HG02852 (cell line): ENCODE data around the gene FBXO2.
"Not testable (repeated sequence)": the region's sequence is repeated elsewhere in the genome, so short reads cannot be mapped to it uniquely, and the experiment has no call there.

Experiments
- ATAC-seq: cut with Tn5 transposase; IDR thresholded peaks from one replicate; pipeline ENCODE4 v1.9.1; 2021; ENCODE audit warnings: mild to moderate bottlenecking, moderate library complexity; ENCODE audit not compliant: unreplicated experiment

Gene FBXO2

GRCh38 chr1:11653101-11653860 lies 948 bp downstream of the FBXO2 start:
- ATAC-seq: no peak

- ATAC-seq: no peak
Observed at GRCh38 chr1:11652203-11652780, 1.9 kb downstream of the FBXO2 start.

GRCh38 chr1:11651017-11651416 lies 3.2 kb downstream of the FBXO2 start:
- ATAC-seq: no peak

GRCh38 chr1:11650331-11650991 lies 3.8 kb downstream of the FBXO2 start:
- no peak for ATAC-seq

GRCh38 chr1:11649624-11650330 lies 4.5 kb downstream of the FBXO2 start:
- no peak for ATAC-seq

- ATAC-seq: no peak
Observed at GRCh38 chr1:11649237-11649623, 5.0 kb downstream of the FBXO2 start.

- no peak for ATAC-seq
Observed at GRCh38 chr1:11648732-11649158, 5.5 kb downstream of the FBXO2 start.

- ATAC-seq: no peak
Observed at GRCh38 chr1:11648039-11648438, 6.2 kb downstream of the FBXO2 start.

- no peak for ATAC-seq
Observed at GRCh38 chr1:11647333-11647732, 6.9 kb downstream of the FBXO2 start.

- ATAC-seq: no peak
Observed at GRCh38 chr1:11646317-11646716, 7.9 kb downstream of the FBXO2 start.

GRCh38 chr1:11645670-11646265 lies 8.5 kb downstream of the FBXO2 start:
- ATAC-seq: no peak

- no peak for ATAC-seq
Observed at GRCh38 chr1:11645270-11645669, 9.0 kb downstream of the FBXO2 start.

- no peak for ATAC-seq
Observed at GRCh38 chr1:11643782-11644181, 10.4 kb downstream of the FBXO2 start.

- not testable (repeated sequence) for ATAC-seq
Observed at GRCh38 chr1:11642418-11643017, 11.7 kb downstream of the FBXO2 start.

- ATAC-seq: no peak
Observed at GRCh38 chr1:11641776-11642305, 12.4 kb downstream of the FBXO2 start.

GRCh38 chr1:11640944-11641343 lies 13.3 kb downstream of the FBXO2 start:
- no peak for ATAC-seq

GRCh38 chr1:11640101-11640500 lies 14.1 kb downstream of the FBXO2 start:
- no peak for ATAC-seq

- no peak for ATAC-seq
Observed at GRCh38 chr1:11639372-11639771, 14.9 kb downstream of the FBXO2 start.

- ATAC-seq: no peak
Observed at GRCh38 chr1:11638121-11638520, 16.1 kb downstream of the FBXO2 start.

GRCh38 chr1:11634365-11635192 lies 19.6 kb downstream of the FBXO2 start:
- no peak for ATAC-seq
